Kidney (tissue), 14 donors: ENCODE results near the gene STX1B. TPM values are rescaled to one million over a fixed set of nuclear protein-coding genes. Genes with fewer than 3 reads are reported as not detected.
A peak's percentile ranks its signal among the peaks of the same experiment; 100 is the strongest.

Experiments
- DNase-seq, 5 donors: peaks; one replicate each; pipeline ENCODE4 v3.0.0-alpha.2; 2013 to 2020
- FAIRE-seq: peaks from 2 replicates; lab custom pipeline; 2012; peaks lifted over from hg19 to GRCh38; lab: Jason Lieb, UNC
- H3K27ac ChIP-seq, 2 donors: one replicate each; pipeline ENCODE4 v1.7.0; 2013; ENCODE audit warnings: low read depth in 2 of 2, low read length in 2 of 2, inconsistent platforms in 1 of 2
- H3K27me3 ChIP-seq: one replicate; pipeline ENCODE4 v1.7.1; 2013; ENCODE audit warnings: low read length, inconsistent platforms; ENCODE audit not compliant: control insufficient read depth, insufficient read depth
- H3K36me3 ChIP-seq, 3 donors: one replicate each; pipeline versions ENCODE4 v1.7.0 to v1.7.1; 2013; ENCODE audit warnings: low read length in 3 of 3, control low read depth in 1 of 3, inconsistent platforms in 1 of 3; ENCODE audit not compliant: insufficient read depth in 3 of 3, control insufficient read depth in 2 of 3
- H3K4me1 ChIP-seq, 3 donors: one replicate each; pipeline versions ENCODE4 v1.7.0 to v1.7.1; 2013; ENCODE audit warnings: low read length in 3 of 3, inconsistent platforms in 1 of 3, low read depth in 1 of 3; ENCODE audit not compliant: control insufficient read depth in 2 of 3, insufficient read depth in 2 of 3
- H3K4me3 ChIP-seq, 3 donors: one replicate each; pipeline versions ENCODE4 v1.7.0 to v1.8.1; 2013; ENCODE audit warnings: low read length in 3 of 3, control low read depth in 1 of 3, inconsistent platforms in 1 of 3
- H3K9ac ChIP-seq, 3 donors: one replicate each; pipeline versions ENCODE4 v1.7.0 to v1.7.1; 2013; ENCODE audit warnings: low read length in 3 of 3, control low read depth in 1 of 3, inconsistent platforms in 1 of 3
- H3K9me3 ChIP-seq, 3 donors: one replicate each; pipeline versions ENCODE4 v1.7.0 to v1.7.1; 2013; ENCODE audit warnings: low read length in 3 of 3, control low read depth in 1 of 3, inconsistent platforms in 1 of 3; ENCODE audit not compliant: control insufficient read depth in 2 of 3, insufficient read depth in 1 of 3
- intact Hi-C: fragments of 100-400 bp; cut with DNase I; formaldehyde crosslinking; loops from one replicate; pipeline ENCODE4 v1.11.1; 2022
- polyA plus RNA-seq: library from polyadenylated mRNA; stranded (reverse); fragments of 350-450 nt; fragmentation: Illumina TruSeq; extraction: RNeasy Lipid Tissue Mini Kit (QIAGEN cat#74804); gene quantifications from one replicate; pipeline ENCODE4 v1.2.3, GENCODE V29; 2014; ENCODE audit warnings: low read depth, low replicate concordance; ENCODE audit not compliant: insufficient read depth
- total RNA-seq: library from RNA; stranded (reverse); fragmentation: NEBNext Ultra II Directional; extraction: Animal tissue kit (Norgen Biotek cat#: 25700); gene quantifications from one replicate; pipeline ENCODE4 v1.2.1, GENCODE V29; 2021
- TF ChIP-seq, protein P1 (sequence below): IDR thresholded peaks from 3 replicates; pipeline ENCODE4 v1.5.1; 2012; ENCODE audit warnings: mild to moderate bottlenecking, moderate library complexity, borderline replicate concordance; ENCODE audit not compliant: insufficient read depth; ENCODE audit errors: extremely low read depth
- donor health status: control.
- donor health status: control.
- donor health status: control.
- donor health status: control.
- donor health status: control.
- donor health status: DM: yes; HTN: yes; CAD: no.
- donor health status: Normal renal cell carcinoma (clear cell type).

STX1B gene
- total and polyA plus RNA-seq, 2 donors from 2014 or later: 0.22 to 1.7 TPM

DNA sequence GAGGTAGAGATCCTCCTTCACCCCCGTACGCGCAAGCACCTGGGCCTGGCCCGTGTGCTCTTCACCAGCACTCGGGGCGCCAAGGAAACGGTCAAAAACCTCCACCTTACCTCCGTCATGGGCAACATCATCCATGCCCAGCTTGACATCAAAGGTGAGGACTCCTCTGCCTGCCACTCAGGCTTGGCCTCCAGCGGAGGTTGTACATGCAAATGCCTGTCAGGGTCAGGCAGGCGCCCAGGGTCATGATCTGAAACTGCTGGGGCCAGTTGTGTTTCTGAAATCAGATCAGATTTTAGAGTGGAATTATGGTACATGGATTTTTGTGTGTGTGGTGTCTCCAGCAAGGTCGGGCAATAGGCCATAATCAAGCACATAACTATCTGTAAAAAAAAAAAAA, 49.1 kb downstream of the STX1B start:
- no peaks in the 10 kb centered on the region for H3K9me3 ChIP-seq
- no peak for FAIRE-seq
- intact Hi-C loops: no loop called here
- no peak overlapping the region for H3K27ac ChIP-seq
- TF ChIP-seq, protein P1, sequence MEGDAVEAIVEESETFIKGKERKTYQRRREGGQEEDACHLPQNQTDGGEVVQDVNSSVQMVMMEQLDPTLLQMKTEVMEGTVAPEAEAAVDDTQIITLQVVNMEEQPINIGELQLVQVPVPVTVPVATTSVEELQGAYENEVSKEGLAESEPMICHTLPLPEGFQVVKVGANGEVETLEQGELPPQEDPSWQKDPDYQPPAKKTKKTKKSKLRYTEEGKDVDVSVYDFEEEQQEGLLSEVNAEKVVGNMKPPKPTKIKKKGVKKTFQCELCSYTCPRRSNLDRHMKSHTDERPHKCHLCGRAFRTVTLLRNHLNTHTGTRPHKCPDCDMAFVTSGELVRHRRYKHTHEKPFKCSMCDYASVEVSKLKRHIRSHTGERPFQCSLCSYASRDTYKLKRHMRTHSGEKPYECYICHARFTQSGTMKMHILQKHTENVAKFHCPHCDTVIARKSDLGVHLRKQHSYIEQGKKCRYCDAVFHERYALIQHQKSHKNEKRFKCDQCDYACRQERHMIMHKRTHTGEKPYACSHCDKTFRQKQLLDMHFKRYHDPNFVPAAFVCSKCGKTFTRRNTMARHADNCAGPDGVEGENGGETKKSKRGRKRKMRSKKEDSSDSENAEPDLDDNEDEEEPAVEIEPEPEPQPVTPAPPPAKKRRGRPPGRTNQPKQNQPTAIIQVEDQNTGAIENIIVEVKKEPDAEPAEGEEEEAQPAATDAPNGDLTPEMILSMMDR: no peak
- no peaks in the 10 kb centered on the region for H3K27me3 ChIP-seq
- DNase-seq: peak in 1 of 5 donors; percentile 33
- H3K4me1 ChIP-seq: peaks cover 0 to 13% (median 7%) of the 10 kb centered on the region in 3 donors
- H3K4me3 ChIP-seq: no peak overlapping the region
- peaks cover 11 to 52% (median 27%) of the 10 kb centered on the region in 3 donors for H3K36me3 ChIP-seq
- no peak overlapping the region for H3K9ac ChIP-seq

DNA sequence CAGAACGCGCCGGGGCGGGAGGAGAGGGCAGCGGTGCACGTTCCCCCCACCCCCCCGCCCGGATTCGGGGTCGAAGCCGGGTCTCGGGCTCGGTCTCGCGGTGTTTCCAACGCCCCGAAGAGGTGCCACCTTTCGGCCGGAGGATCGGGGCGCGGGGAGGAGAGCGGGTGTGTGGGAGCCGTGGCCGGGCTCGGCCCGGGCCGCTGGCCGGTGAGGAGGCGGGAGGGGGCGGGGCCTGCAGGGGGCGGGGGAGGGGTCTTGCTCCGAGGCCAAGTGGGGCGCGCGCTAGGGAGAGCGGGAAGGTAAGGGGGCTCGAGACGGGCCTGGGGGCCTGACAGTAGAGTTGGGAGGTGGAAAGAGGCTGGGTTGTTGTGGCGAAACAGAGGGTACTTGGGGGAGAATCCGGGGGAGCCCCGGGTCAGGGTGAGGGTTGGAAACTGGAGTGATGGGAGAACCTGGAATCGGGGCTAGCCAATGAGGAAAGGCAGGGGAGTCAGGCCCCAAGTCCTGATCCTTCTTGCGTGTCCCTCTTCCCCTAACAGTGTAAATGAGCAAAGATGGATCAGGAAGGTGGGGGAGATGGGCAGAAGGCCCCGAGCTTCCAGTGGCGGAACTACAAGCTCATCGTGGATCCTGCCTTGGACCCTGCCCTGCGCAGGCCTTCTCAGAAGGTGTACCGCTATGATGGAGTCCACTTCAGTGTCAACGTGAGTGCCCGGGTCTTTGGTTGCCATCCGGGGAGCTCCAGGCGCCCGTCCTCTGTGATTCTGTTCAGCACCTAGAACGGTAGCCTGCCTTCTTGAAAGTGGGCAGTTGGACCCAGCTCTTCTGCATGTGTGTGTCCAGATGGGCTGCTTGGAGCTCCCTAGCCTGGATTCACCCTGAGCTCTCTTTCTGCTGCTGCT, 52.0 kb downstream of the STX1B start:
- Histone ChIP-seq H3K9me3 (no peaks in the 10 kb centered on the region), H3K36me3 (peaks cover 11 to 42% (median 22%) of the 10 kb centered on the region in 3 donors), H3K4me3 (peak overlapping the region; percentile 59 to 85 (median 73)), H3K9ac (peak overlapping the region; percentile 12 to 82 (median 52)), H3K27ac (no peak overlapping the region), H3K4me1 (peaks cover 0 to 19% (median 8%) of the 10 kb centered on the region in 3 donors), H3K27me3 (no peaks in the 10 kb centered on the region)
- FAIRE-seq (no peak), DNase-seq (peak in 4 of 5 donors; percentile 59 to 89 (median 73))
- TF ChIP-seq, protein P1: no peak
- intact Hi-C loops: no loop called here

DNA sequence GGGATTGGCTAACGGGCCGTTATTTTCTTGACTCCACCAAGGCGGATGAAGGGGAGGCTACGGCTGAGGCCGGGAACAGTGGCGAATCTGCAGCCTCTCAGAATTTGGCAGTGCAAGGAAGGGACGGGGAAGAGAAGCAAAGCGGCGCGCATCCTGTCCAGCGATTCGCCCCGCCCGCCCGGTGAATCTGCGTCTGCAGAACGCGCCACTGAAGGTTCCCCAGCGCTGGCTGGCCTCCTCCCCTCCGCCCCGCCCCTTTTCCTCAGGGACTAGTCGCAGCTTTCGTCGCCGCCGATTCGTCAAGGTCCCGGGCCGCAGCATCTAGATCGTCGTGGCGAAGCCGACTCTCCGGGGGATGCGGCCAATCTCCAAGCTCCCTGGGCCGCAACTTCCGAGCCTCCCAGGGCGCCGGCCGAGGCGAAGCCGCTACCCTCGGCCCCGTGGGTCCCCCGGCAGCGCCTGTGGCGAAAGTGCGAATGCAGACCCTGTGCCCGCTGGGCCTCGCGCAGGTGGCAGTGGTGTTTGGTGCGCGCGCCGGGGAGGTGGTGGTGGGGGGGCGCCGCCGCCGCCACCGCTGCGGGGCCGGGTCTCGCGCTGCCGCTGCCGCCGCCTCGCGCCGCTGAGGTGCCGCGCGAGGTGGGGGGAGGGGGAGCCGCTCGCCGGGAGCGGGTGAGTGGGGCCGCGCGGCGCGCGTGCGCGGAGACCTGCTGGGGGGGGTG, 52.8 kb downstream of the STX1B start, which contains the start of gene SETD1A:
SETD1A (plus strand) TSS at position 299 of the 719 bp plus-strand sequence. CDS start 978 bp downstream, outside the sequence.
- peak within 1 kb of the TSS; percentile 84 to 98 (median 85) for H3K9ac ChIP-seq
- no peaks in the 10 kb centered on the region for H3K27me3 ChIP-seq
- H3K4me3 ChIP-seq: peak within 1 kb of the TSS; percentile 85 to 89 (median 87)
- peak within 1 kb of the TSS; percentile 98 to 99 for H3K27ac ChIP-seq
- peaks cover 11 to 34% (median 20%) of the 10 kb centered on the region in 3 donors for H3K36me3 ChIP-seq
- intact Hi-C loops: no loop called here
- peaks cover 0 to 23% (median 13%) of the 10 kb centered on the region in 3 donors for H3K4me1 ChIP-seq
- TF ChIP-seq, protein P1: peak; percentile 8
- no peaks in the 10 kb centered on the region for H3K9me3 ChIP-seq
- DNase-seq (peak; percentile 97 to 99 (median 98)), FAIRE-seq (no peak)
